Loucy (cell line): ENCODE results near the gene SPATA31D3.

Experiments
- H2AFZ ChIP-seq: fragments of 200-600 bp; sonication (generic); 2 replicates; pipeline ENCODE4 v1.6.0; 2016; ENCODE audit warnings: antibody characterized with exemption, mild to moderate bottlenecking, low read length, moderate library complexity
- H3F3A ChIP-seq: fragments of 200-600 bp; 2 replicates; pipeline ENCODE4 v1.6.0; 2016; ENCODE audit warnings: antibody characterized with exemption, low read depth, mild to moderate bottlenecking
- H3K27me3 ChIP-seq: fragments of 200-600 bp; sonication (generic); 2 replicates; pipeline ENCODE4 v1.6.1; 2014; ENCODE audit warnings: low read length, mild to moderate bottlenecking; ENCODE audit not compliant: insufficient read depth, poor library complexity, severe bottlenecking
- H3K36me3 ChIP-seq: fragments of 200-600 bp; sonication (generic); 2 replicates; pipeline ENCODE4 v1.6.1; 2016; ENCODE audit warnings: low read length; ENCODE audit not compliant: insufficient read depth
- H3K4me1 ChIP-seq: fragments of 200-600 bp; sonication (generic); 2 replicates; pipeline ENCODE4 v1.5.1; 2014; ENCODE audit warnings: low read length, mild to moderate bottlenecking; ENCODE audit not compliant: insufficient read depth, poor library complexity, severe bottlenecking
- H3K4me2 ChIP-seq: fragments of 200-600 bp; sonication (generic); 2 replicates; pipeline ENCODE4 v1.6.0; 2014; ENCODE audit warnings: antibody characterized with exemption, low read length, low read depth, mild to moderate bottlenecking; ENCODE audit not compliant: poor library complexity, severe bottlenecking
- H3K4me3 ChIP-seq: fragments of 200-600 bp; sonication (generic); 2 replicates; pipeline ENCODE4 v1.5.1; 2014; ENCODE audit warnings: low read length, mild to moderate bottlenecking, mixed read lengths; ENCODE audit not compliant: poor library complexity, severe bottlenecking
- H3K79me2 ChIP-seq: fragments of 200-600 bp; sonication (generic); 2 replicates; pipeline ENCODE4 v1.6.1; 2014; ENCODE audit warnings: low read length; ENCODE audit not compliant: insufficient read depth
- H3K9ac ChIP-seq: fragments of 200-600 bp; sonication (generic); 2 replicates; pipeline ENCODE4 v1.6.0; 2014; ENCODE audit warnings: mild to moderate bottlenecking, low read depth, low read length, moderate library complexity; ENCODE audit not compliant: poor library complexity, severe bottlenecking
- H3K9me2 ChIP-seq: fragments of 200-600 bp; sonication (generic); replicated peaks from 2 replicates; pipeline ENCODE4 v1.6.1; 2016; ENCODE audit warnings: low read depth, low read length, mixed read lengths
- H3K9me3 ChIP-seq: fragments of 200-600 bp; sonication (generic); 2 replicates; pipeline ENCODE4 v1.6.1; 2014; ENCODE audit warnings: mild to moderate bottlenecking, antibody characterized with exemption, low read length, low read depth; ENCODE audit not compliant: insufficient read depth
- H4K20me1 ChIP-seq: fragments of 200-600 bp; sonication (generic); 2 replicates; pipeline ENCODE4 v1.6.0; 2014; ENCODE audit warnings: antibody characterized with exemption, low read length, mild to moderate bottlenecking; ENCODE audit not compliant: insufficient read depth, poor library complexity, severe bottlenecking
- CTCF ChIP-seq: fragments of 200-600 bp; sonication (generic); conservative IDR thresholded peaks from 2 replicates; pipeline ENCODE4 v1.5.1; 2014; ENCODE audit warnings: mild to moderate bottlenecking, antibody characterized with exemption, low read length
- EZH2phosphoT487 ChIP-seq: fragments of 200-600 bp; IDR thresholded peaks from 2 replicates; pipeline ENCODE4 v1.6.1; 2018; ENCODE audit warnings: antibody characterized with exemption, mild to moderate bottlenecking, moderate library complexity, borderline replicate concordance

SPATA31D3 gene

GRCh38 chr9:81964218-81965171 lies 21.2 kb downstream of the SPATA31D3 start:
- no peaks in the 10 kb centered on the region for H3K9me2 ChIP-seq
- no peak overlapping the region for H2AFZ ChIP-seq
- TF ChIP-seq CTCF, result no peak
- TF ChIP-seq EZH2phosphoT487, result no peak
- H3K4me2 ChIP-seq, result no peak overlapping the region
- H3K9me3 ChIP-seq, result no peaks in the 10 kb centered on the region
- no peaks in the 10 kb centered on the region for H3K36me3 ChIP-seq
- H3K27me3 ChIP-seq, result no peaks in the 10 kb centered on the region
- no peaks in the 10 kb centered on the region for H3K79me2 ChIP-seq
- H3K4me3 ChIP-seq, result no peak overlapping the region
- H3K4me1 ChIP-seq, result no peaks in the 10 kb centered on the region
- H3F3A ChIP-seq, result no peaks in the 10 kb centered on the region
- H3K9ac ChIP-seq, result no peak overlapping the region
- no peaks in the 10 kb centered on the region for H4K20me1 ChIP-seq

GRCh38 chr9:81968026-81968425 lies 24.7 kb downstream of the SPATA31D3 start:
- Histone ChIP-seq H3K4me1 (no peaks in the 10 kb centered on the region), H3K9ac (no peak overlapping the region), H3K36me3 (no peaks in the 10 kb centered on the region), H3K4me2 (no peak overlapping the region), H4K20me1 (no peaks in the 10 kb centered on the region), H3K27me3 (no peaks in the 10 kb centered on the region), H3K79me2 (no peaks in the 10 kb centered on the region), H3K4me3 (no peak overlapping the region), H2AFZ (no peak overlapping the region), H3F3A (no peaks in the 10 kb centered on the region), H3K9me3 (no peaks in the 10 kb centered on the region), H3K9me2 (no peaks in the 10 kb centered on the region)
- TF ChIP-seq EZH2phosphoT487 (no peak), CTCF (no peak)

GRCh38 chr9:81969971-81970370 lies 26.7 kb downstream of the SPATA31D3 start:
- H3K4me3 ChIP-seq, result no peak overlapping the region
- H3K9ac ChIP-seq, result no peak overlapping the region
- no peaks in the 10 kb centered on the region for H3K79me2 ChIP-seq
- H3K27me3 ChIP-seq, result no peaks in the 10 kb centered on the region
- no peaks in the 10 kb centered on the region for H3K4me1 ChIP-seq
- H3K36me3 ChIP-seq, result no peaks in the 10 kb centered on the region
- H4K20me1 ChIP-seq, result no peaks in the 10 kb centered on the region
- H3F3A ChIP-seq, result no peaks in the 10 kb centered on the region
- H3K9me3 ChIP-seq, result no peaks in the 10 kb centered on the region; the same call in 1 of the 2 replicates
- H2AFZ ChIP-seq, result no peak overlapping the region
- no peak overlapping the region for H3K4me2 ChIP-seq
- TF ChIP-seq CTCF (no peak), EZH2phosphoT487 (no peak)
- no peaks in the 10 kb centered on the region for H3K9me2 ChIP-seq
